ENCODE data around the gene MOGAT3.
A peak's percentile ranks its signal among the peaks of the same experiment; 100 is the strongest.

The MOGAT3 gene, protein sequence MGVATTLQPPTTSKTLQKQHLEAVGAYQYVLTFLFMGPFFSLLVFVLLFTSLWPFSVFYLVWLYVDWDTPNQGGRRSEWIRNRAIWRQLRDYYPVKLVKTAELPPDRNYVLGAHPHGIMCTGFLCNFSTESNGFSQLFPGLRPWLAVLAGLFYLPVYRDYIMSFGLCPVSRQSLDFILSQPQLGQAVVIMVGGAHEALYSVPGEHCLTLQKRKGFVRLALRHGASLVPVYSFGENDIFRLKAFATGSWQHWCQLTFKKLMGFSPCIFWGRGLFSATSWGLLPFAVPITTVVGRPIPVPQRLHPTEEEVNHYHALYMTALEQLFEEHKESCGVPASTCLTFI

DNA sequence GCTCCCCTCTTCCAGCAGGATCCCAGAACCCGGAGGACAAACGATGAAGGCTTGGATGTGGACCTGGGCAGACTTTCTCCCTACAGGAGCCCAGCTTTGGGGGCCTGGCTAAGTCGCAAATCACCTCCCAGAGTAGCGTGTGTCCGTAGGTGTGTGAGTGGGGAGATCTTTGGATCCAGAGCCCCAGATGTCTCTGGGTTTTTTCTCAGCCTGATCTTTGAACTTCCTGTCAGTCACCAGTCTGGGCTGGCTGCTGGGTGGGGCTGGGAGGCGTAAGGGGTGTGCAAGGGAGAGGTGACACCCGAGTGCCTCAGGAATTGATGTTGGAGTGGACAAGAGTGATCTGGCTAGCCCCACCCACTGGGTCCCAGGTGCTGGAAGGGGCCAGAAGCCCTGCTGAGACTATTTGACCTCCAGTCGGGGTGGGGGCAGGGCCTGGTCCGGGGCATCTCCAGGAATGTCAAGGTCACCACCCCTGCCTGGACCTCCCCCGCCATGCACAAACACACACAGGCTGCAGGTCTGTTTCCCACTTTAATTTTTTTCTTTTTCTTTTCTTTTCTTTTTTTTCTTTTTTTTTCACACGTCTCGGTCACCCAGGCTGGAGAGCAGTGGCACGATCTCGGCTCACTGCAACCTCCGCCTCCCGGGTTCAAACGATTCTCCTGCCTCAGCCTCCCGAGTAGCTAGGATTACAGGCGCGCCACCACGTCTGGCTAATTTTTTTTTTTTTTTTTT lies at the start of gene MOGAT3:
Gene MOGAT3, minus strand, starts transcription at position 175 of the 738 bp plus-strand sequence. CDS start 182 bp downstream, outside the sequence.
- DNase-seq, result no peak

DNA sequence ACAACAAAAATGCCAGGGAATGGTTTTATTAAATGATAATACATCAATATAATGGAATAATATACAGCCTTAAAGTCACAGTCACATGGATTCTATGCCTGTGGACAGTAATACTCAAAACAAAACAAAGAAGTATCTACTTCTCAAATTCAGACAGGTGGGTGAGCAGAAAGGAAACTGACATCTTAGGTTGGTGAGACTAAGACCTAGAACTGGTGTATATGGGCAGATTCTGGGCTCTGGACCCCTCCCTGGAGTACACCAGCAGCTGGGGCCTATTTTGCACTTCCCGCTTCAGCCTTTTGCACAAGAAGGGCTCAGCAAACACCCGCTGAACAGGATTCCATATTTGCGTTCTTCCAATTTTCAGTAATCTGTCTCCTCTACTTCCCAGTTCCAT lies 49.5 kb upstream of the MOGAT3 start:
- DNase-seq, result no peak

DNA sequence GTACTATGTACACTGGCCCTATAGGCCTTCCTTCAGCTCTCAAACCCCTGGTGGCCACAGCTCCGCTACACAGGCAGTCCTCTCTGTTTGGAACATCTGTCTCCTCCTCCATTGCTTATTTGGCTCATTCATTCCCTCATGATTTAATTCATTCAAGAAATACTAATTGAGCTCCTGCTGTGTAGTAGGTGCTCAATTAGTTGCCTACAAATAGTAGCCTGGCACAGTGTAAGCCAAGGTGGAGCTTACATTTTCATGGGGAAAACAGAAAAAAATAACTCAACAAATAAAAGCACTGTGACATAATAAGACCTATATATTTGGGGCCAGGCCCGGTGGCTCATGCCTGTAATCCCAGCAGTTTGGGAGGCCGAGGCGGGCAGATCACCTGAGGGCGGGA lies 47.4 kb upstream of the MOGAT3 start:
- no peak for DNase-seq

DNA sequence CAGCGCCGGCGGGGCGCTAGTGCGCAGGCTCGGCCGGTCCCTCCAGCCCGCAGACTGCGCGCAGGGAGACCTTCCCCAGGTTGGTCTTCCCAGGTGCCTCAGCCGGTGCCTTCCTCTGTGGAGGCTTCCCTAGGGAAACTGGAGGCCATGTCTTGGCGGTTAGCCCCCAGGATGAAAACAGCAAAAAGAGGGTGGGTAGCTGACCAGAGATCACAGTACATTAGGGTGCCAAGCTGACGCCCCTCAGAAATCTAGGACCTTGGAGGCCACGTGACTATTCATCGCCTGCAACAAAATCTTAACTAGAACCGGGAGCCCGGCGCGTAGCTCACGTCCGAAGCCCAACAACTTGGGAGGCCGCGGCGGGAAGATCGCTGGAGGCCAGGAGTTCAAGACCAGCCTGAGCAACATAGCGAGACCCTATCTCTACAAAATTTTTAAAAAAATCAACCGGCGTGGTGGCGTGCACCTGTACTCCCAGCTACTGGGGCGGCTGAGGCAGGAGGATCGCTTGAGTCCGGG lies 44.4 kb upstream of the MOGAT3 start:
- DNase-seq, result no peak

DNA sequence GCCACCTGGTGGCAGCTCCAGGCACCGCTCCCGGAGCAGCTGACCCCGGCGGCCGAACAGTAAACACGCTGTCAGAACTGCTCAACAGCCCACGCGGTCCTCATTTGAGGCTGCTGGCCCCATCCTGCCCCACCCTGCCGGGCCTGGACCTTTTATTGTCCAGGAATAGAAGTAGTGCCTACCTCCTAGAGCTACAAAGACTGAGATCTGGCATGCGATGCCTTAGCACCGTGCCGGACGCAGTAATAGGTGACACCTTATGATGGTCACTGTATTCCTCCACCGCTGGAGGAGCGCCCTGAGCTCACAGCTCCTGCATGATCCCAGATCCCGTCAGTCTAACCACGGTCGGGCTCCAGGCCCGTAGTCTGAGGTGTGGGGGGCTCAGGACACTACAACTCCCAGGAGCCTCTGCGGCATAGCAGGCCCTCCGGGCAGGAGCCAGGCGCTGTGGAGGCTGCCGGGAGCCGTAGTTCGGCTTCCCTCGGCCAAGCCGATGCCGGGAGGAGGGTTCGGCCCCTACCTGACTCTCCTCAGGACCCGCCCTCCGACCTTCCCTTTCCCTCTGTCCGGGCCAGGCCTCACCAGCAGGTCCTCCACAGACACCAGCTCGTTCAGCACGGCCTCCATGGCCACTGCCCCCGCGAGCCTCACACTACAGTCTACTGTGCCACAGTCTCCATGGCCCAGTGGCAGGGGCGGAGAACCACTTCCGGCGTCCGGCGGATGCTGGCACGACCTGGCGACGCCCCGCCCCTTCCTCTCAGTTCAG lies 43.7 kb upstream of the MOGAT3 start, which contains the start of gene FIS1:
Gene FIS1, minus strand, starts transcription at position 707 of the 772 bp plus-strand sequence. Its CDS starts 77 bp downstream, at position 630.
- DNase-seq, result peak; percentile 93

DNA sequence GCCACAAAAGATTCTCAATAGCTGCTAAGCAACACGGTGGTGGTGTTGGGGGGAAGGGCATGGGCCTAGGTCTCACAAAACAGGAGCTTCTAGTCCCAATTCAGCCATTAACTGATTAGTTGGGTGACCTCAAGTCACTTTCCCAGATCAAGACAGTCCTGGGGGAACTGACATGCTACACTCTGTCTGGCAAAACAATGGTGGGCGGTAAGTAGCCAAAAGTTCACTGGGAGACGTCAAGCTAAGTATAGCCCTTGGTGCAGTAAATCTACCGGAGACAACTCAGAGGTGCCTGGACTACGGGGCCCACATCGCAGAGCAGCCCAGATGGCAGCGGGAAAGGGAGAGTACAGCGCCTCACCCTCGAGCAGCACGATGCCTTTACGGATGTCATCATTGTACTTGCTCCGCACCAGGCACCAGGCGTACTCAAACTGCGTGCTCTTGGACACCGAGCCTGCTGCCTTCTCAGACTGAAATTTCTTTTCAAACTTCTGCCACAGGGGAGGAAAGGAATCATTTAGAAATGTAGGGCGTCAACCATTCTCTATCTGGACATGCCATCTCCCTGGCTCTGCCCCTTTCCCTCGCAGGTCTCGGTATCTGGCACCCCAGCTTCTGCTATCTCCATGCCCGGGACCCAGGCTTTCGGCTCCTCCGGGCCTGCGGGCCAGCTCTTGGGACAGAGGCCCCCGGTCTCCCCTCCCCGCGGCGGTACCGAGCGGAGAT lies 43.0 kb upstream of the MOGAT3 start:
- no peak for DNase-seq

DNA sequence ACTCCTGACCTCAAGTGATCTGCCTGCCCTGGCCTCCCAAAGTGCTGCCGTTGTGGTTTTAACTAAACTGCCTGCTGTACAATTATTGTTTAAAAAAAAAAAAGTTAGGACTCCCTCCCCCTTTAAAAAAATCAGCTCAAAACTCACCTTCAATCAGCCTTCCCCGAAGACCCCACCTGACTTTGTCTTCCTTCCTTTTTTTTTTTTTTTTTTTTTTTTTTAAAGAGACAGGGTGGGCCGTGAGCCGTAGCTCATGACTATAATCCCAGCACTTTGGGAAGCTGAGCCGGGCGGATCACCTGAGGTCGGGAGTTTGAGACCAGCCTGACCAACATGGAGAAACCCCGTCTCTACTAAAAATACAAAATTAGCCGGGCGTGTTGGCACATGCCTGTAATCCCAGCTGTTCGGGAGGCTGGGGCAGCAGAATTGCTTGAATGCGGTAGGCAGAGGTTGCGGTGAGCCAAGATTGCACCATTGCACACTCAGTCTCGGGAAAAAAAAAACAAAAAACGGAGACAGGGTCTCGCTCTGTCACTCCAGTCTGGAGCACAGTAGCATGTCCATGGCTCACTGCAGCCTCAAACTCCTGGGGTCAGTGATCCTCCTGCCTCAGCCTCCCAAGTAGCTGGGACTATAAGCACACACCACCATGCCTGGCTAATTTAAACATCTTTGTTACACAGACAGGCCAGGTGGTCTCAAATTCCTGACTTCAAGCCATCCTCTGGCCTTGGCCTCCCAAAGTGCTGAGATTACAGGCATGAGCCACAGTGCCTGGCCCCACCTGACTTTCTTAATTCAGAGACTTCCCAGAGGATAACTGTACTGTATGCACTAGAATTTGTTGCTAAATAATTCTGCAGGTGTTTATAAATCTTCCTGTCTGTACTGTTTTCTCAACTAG lies 40.9 kb upstream of the MOGAT3 start:
- DNase-seq, result no peak

DNA sequence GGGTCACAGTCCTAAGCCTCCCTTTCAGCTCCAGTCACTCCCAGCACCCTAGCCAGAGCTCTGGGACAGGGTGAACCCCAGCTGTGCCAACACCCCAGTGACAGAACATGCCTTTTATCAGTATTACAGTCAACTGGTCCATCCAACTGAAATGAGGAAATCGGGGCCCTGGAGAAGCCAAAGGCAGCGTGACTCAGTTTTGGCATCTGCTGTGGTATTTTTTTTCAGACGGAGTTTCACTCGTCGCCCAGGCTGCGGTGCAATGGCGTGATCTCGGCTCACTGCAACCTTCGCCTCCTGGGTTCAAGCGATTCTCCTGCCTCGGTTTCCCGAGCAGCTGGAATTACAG lies 40.2 kb upstream of the MOGAT3 start:
- no peak for DNase-seq

DNA sequence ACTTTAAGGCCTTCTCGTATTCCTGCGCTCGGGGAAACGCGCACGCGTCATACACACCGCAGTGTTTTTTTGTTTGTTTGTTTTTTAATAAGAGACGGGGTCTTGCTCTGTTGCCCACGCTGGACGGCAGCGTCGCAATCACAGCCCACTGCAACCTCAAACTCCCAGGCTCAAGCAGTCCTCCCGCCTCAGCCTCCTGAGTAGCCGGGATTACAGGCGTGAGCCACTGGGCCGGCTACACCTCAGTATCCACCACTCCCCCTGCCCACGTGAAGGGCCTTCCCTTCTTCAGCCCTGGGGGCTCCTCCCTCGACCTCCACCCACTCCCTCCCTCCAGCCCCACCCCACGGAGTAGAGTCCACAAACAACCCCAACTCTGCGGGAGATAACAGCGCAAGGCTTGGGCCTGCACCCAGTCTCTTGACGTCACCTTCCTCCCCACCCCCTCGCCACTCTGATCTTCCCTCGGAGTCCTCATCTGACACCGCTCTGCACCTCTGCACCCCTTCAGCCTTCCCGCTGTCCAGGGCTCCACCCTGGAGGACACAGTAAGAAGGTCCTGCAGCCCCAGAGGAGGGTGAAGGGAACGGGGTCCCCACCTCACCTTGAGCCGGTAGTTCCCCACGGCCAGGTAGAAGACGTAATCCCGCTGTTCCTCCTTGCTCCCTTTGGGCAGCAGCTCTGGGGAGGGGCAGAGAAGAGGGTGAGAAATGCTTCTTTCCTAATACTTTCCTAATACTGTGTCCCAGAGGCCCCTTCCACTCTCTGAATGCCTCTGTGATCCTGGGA lies 39.6 kb upstream of the MOGAT3 start:
- no peak for DNase-seq

DNA sequence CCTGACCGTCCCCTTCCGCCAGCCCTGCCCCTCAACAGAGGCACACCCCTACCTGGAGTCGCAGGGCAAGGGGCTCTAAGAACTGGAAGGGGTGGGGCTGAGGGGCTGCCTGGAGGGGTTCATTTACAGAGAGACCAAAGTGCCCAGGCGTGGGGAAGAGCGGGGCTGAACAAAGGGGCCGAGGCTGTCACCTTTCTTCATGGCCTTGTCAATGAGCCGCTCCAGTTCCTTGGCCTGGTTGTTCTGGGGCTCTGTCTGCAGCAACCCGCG lies 39.0 kb upstream of the MOGAT3 start:
- DNase-seq, result no peak

DNA sequence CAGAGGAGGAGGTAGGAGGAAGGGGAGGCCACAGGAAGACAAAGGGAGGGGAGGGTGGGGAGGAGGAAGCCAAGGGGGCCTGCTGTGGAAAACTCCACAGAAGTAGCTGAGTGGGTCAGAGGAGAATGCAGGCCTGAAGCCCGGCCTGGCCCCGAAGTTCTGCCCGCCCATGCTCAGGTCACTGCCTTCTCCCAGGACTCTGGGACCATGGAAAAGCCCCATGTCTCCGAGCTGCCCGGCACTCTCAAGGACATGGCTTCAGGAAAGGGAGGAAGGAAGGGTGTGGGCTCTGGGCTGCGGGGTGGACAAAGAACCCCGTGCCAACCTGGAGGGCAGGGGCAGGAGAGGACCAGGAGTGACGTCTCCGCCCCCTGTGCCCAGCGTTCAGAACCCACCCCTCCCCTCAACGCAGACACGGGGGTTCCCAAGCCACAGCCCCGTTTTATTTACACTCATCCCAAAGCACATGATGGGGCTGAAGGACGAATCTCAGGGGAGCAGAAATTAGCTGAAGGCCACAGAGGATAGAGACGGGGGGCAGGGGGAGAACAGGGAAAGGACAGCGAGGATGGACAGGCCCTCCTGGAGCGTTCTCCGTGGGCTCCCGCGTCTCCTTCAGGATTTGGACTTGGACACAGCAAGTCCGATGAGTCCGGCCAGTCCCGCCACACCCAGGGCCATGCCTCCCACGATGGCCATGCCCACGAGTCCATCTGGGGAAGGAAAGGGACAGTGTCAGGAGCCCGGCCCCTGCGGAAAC lies 38.5 kb upstream of the MOGAT3 start:
- no peak for DNase-seq

DNA sequence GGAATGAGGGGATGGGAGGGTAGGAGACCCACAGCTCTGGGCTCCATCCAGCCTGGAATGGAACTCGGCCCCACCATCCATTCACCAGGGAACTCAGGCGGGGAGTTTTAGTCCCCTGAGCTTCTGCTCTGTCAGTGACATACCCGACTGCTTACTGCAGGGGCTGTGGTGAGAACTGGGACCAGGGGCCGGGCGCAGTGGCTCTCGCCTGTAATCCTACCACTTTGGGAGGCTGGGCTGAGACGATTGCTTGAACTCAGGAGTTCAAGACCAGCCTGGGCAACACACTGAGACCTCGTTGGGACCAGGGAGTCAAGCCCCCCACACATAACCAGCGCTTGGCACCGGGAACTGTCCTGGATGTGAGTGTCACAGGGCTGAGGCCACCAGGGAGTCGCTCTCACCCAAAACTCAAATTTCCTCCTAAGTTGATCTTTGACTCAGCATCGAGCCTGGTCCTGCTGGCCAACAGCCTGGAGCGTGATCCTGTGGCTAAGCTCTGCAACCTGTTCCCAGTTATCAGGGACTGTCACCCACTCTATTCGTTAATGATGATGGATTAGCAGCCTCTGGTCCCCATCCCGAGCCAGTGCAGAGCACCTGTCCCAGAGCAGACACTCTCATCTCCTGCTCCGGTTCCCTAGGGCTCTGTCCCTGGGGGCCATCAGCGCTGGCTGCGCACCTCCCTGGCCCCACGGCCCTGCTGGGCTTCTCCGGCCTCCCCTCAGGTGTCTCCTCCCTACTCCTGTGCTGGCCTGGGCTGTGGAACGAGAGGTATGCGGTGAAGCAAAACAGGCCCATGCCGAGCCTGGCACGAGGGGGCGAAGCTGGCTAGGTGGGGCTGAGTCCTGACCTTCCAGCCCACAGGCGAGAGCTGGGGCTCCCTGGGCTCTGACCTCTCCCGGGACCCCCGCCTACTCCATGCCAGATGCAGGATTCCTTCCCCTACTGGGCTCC lies 37.7 kb upstream of the MOGAT3 start:
- no peak for DNase-seq

DNA sequence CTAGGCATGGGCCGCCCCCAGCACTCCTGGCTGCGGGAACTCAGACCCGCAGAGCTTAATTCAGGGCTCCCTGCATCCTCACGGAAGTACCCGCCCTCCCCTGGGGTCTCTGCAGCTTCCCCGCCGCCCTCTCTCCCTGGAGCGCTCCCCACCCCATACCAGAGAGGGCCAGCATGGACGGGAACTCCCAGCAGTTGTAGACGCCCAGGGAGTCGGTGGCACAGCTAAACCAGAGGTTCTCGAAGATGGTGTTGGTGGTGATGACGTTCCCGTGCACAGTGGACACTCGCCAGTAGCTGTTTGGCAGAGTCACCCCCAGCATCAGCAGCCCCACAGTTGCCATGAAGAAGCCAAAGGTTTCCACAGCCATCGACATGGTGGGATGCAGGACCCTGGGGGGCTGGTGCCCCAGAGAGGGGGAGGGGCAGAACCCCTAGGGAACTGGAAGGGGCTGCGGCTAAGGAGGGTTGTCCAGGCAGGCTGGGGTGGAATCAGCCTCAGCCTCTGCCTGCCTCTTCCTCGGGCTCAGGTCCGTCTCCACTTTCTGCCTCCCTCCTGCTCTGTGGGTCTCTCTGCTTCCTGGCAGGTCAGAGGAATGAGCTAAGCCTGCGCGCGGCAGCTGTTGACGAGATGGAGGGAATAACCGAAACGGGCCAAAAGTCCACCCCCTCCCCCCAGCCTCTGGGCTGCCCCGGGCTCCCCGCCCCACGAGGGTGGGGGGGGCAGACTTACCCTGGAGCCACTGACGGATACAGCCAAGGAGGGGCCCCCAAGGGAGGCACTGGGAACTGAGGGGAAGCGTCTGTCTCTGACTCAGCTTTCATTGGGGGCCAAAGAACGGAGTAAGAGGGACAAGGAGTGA lies 36.6 kb upstream of the MOGAT3 start, which contains the start of gene CLDN15:
Gene CLDN15, minus strand, starts transcription at position 597 of the 862 bp plus-strand sequence. Its CDS starts 221 bp downstream, at position 376.
- no peak for DNase-seq

DNA sequence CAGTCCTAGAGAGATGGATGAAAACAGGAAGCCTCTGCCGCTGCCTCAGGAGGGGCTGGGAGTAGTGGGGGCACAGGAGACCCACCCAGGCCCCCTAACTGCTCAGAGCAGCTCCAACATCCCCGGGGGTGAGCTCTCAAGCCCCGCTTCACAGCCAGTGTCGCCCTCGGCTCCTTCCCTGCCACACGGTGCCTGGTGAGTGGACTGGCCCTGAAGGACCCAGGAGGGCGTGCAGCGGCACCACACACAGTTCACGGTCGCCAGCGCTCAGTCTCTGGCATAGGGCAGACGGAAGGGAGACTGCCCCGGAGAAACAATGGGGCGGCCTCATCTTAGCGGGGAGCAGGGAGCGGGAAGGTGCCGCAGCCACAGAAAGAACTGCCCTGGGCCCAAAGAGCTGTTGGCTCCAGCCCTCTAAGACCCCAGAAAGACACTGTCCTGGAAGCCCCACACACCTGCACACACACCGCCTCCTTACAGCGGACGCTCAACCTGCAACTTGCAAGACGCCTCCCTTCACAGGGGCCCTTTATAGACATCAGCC lies 35.5 kb upstream of the MOGAT3 start:
- no peak for DNase-seq

DNA sequence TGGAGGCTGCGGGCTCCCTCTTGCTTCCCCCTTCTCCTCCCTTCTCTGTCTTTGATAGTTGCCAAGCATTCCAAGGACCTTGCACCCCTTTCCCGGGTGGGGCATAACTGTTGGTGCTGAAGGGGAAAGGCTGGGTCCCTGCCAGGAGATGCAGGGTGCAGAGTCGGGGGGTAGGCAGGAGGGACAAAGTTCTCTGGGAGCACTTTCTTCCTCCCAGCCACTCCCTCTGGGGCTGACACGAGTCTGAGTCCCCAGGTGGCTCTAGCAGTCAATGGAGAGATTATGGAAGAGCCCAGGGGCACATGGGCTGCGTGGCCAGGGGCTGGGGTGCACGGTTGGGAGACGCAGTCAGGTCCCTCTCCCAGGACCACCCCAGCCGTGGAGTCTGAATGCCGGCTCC lies 34.7 kb upstream of the MOGAT3 start:
- no peak for DNase-seq

DNA sequence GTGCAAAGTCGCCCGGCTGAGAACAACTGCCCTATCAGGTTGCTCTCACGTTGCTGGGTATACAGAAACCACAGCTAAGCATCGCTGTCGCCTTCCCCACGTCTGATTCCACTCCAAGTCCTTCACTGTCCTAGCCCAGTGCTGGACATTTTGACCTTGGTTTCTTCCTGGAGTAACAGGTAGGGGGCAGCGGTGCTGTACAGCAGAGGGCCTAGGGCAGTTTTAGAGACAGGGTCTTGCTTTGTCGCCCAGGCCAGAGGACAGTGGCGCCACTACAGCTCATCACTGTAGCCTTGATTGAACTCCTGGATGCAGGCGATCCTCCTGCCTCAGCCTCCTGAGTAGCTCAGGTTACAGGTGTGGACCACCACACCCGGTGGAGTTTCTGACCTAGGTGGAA lies 34.2 kb upstream of the MOGAT3 start:
- DNase-seq, result no peak

DNA sequence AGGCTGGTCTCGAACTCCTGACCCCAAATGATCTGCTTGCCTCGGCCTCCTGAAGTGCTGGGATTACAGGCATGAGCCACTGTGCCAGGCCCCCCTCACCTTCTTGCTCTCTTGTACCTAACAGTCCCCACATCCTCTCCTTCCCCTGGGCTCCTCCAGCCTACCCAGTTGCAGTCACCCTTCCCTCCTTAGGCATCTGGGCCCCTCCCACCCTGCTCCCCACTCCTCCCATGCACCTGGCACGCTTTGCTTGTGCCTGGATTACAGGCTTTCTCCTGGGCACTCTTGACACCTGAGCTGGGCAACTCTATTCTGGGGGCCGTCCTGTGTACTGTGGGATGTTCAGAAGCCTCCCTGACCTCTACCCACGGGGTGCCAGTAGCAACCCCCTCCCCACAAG lies 33.8 kb upstream of the MOGAT3 start:
- DNase-seq, result no peak
